Subcutaneous adipose tissue (tissue), 4 donors: ENCODE measurements around the gene PRKAG2. TPM values are rescaled to one million over a fixed set of nuclear protein-coding genes. Genes with fewer than 3 reads are reported as not detected.

ENCODE experiments used
- CTCF ChIP-seq: fragments of 450-650 bp; IDR thresholded peaks from one replicate; pipeline ENCODE4 v1.5.1; 2016; ENCODE audit warnings: low read depth, mild to moderate bottlenecking, control low read depth, antibody characterized with exemption, moderate library complexity
- total RNA-seq, 4 donors: library from RNA; depleted of rRNA; stranded (reverse); fragments of >200 nt; gene quantifications; one replicate each; pipeline ENCODE4 v1.1.0, GENCODE V29; 2016

The PRKAG2 gene
- total RNA-seq, 4 donors from 2014 or later, result 47.1 to 77.6 (median 67.6) TPM

DNA sequence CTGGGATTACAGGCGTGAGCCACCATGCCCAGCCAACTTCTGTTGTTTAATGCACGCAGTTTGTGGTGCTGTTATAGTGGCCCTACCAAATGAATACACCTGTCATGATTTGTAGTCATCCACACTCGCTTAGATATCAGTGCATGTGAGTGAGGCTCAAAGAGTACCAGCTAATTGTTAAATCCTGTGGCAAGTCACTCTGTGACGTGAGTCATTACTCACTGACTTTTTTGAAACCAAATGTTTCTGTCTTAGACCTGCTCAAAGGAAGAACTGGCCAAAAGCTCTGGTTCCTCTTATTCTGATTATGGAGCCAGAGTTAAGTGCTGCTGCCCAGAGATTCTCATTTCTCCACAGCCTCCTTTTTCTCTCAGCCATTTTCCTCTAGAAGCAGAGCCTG, 109.4 kb downstream of the PRKAG2 start:
- TF ChIP-seq CTCF, result no peak

GRCh38 chr7:151764056-151764920, 112.6 kb downstream of the PRKAG2 start:
- TF ChIP-seq CTCF, result no peak

GRCh38 chr7:151763420-151763984, 113.4 kb downstream of the PRKAG2 start:
- no peak for TF ChIP-seq CTCF

DNA sequence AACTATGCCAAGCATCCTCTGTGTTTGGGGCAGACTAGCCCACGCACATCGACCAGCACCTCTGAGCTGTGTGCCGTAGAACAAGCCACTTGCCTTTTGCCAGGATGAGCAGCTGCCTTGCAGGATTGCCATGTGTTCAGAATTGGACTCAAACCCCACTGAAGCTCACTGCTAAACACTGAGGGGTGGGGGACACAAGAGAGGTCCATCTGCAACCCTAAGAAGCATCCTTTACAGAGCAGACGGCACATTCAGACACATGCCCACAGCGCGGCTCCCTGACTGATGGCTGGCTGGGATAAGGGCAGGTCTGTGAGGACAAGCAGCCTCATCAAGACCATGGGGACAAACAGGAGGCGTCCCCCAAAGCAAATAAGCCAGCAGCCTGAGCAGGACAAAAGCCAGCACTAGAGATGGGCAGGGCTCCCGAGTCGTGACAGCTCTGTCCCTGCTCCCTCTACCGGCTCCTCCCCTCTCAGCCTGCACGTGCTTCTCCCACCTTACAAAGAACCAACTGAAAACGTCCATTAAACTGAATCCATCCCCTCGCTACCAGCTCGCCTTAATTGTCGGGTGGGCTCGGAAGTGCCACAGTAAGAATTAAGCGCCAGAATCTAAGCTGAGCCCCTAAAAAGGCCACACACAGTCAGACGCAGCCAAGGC, 114.2 kb downstream of the PRKAG2 start:
- no peak for TF ChIP-seq CTCF

GRCh38 chr7:151761957-151762356, 115.0 kb downstream of the PRKAG2 start:
- no peak for TF ChIP-seq CTCF

- no peak for TF ChIP-seq CTCF
Observed at GRCh38 chr7:151761231-151761630, 115.7 kb downstream of the PRKAG2 start.

GRCh38 chr7:151759591-151760042, 117.3 kb downstream of the PRKAG2 start:
- TF ChIP-seq CTCF, result no peak
